HepG2 (cell line): ENCODE results near the gene PCDHGC5. TPM values are rescaled to one million over a fixed set of nuclear protein-coding genes. Genes with fewer than 3 reads are reported as not detected.

Source experiments
- ARNTL ChIP-seq: sonication (generic); formaldehyde crosslinking; IDR thresholded peaks from 2 replicates; pipeline ENCODE4 v1.4.0; 2020; ENCODE audit warnings: mild to moderate bottlenecking, missing genetic modification reagents
- ATF4 ChIP-seq, 2 experiments: fragments of 450-650 bp in 1 of 2; sonication (generic) in 1 of 2; formaldehyde crosslinking; IDR thresholded peaks; 2 replicates each; pipeline versions ENCODE4 v1.5.0 to v1.8.0; 2020 to 2022; ENCODE audit warnings: mild to moderate bottlenecking in 1 of 2, missing genetic modification reagents in 1 of 2
- CBX1 ChIP-seq: IDR thresholded peaks from one replicate; pipeline ENCODE4 v1.6.1; 2016; ENCODE audit warnings: antibody characterized with exemption, low read depth
- CENPBD1 ChIP-seq: sonication (generic); formaldehyde crosslinking; IDR thresholded peaks from 2 replicates; pipeline ENCODE4 v1.8.0; 2022; ENCODE audit warnings: missing genetic modification reagents, low read depth, mild to moderate bottlenecking, borderline replicate concordance
- ELF1 ChIP-seq: sonication (generic); formaldehyde crosslinking; IDR thresholded peaks from 2 replicates; pipeline ENCODE4 v1.4.0; 2020; ENCODE audit warnings: missing genetic modification reagents
- HCFC1 ChIP-seq: fragments of 150-350 bp; IDR thresholded peaks from 2 replicates; pipeline ENCODE4 v1.6.1; 2014; ENCODE audit warnings: low read depth, low read length
- HDAC6 ChIP-seq: fragments of 200-600 bp; sonication (generic); IDR thresholded peaks from 2 replicates; pipeline ENCODE4 v1.7.0; 2017; ENCODE audit warnings: mild to moderate bottlenecking, antibody characterized with exemption, low read length, low read depth
- HOXD1 ChIP-seq: sonication (generic); formaldehyde crosslinking; IDR thresholded peaks from 2 replicates; pipeline ENCODE4 v1.5.0; 2020; ENCODE audit warnings: missing genetic modification reagents
- ISX ChIP-seq: sonication (generic); formaldehyde crosslinking; conservative IDR thresholded peaks from 2 replicates; pipeline ENCODE4 v1.5.0; 2020; ENCODE audit warnings: missing genetic modification reagents
- MAF1 ChIP-seq: sonication (generic); formaldehyde crosslinking; IDR thresholded peaks from 2 replicates; pipeline ENCODE4 v1.5.0; 2020; ENCODE audit warnings: missing genetic modification reagents, borderline replicate concordance
- MTA1 ChIP-seq: sonication (generic); formaldehyde crosslinking; IDR thresholded peaks from 2 replicates; pipeline ENCODE4 v1.4.0; 2020; ENCODE audit warnings: missing genetic modification reagents, mild to moderate bottlenecking, borderline replicate concordance
- NFAT5 ChIP-seq: sonication (generic); formaldehyde crosslinking; IDR thresholded peaks from 2 replicates; pipeline ENCODE4 v1.4.0; 2020; ENCODE audit warnings: missing genetic modification reagents
- NFE2L1 ChIP-seq: sonication (generic); formaldehyde crosslinking; IDR thresholded peaks from 2 replicates; pipeline ENCODE4 v1.4.0; 2020; ENCODE audit warnings: missing genetic modification reagents, mild to moderate bottlenecking, borderline replicate concordance
- NFIB ChIP-seq: sonication (generic); formaldehyde crosslinking; IDR thresholded peaks from 2 replicates; pipeline ENCODE4 v1.9.0; 2021; ENCODE audit warnings: missing genetic modification reagents, mild to moderate bottlenecking, borderline replicate concordance
- SOX6 ChIP-seq, 2 experiments: fragments of 450-650 bp in 1 of 2; sonication (generic) in 1 of 2; formaldehyde crosslinking in 1 of 2; IDR thresholded peaks; 2 replicates each; pipeline versions ENCODE4 v1.4.0 to v1.6.1; 2017 to 2020; ENCODE audit warnings: antibody characterized with exemption in 1 of 2, mild to moderate bottlenecking in 1 of 2, missing genetic modification reagents in 1 of 2
- ZNF101 ChIP-seq: sonication (generic); formaldehyde crosslinking; IDR thresholded peaks from 2 replicates; pipeline ENCODE4 v1.4.0; 2020; ENCODE audit warnings: mild to moderate bottlenecking, low read depth, missing genetic modification reagents, borderline replicate concordance
- ZNF30 ChIP-seq: sonication (generic); formaldehyde crosslinking; IDR thresholded peaks from 2 replicates; pipeline ENCODE4 v1.5.0; 2020; ENCODE audit warnings: mild to moderate bottlenecking, missing genetic modification reagents
- ZNF501 ChIP-seq: sonication (generic); formaldehyde crosslinking; IDR thresholded peaks from 2 replicates; pipeline ENCODE4 v1.5.1; 2020; ENCODE audit warnings: mild to moderate bottlenecking, moderate library complexity, missing genetic modification reagents
- ZNF563 ChIP-seq: sonication (generic); formaldehyde crosslinking; IDR thresholded peaks from 2 replicates; pipeline ENCODE4 v1.8.0; 2022; ENCODE audit warnings: mild to moderate bottlenecking, moderate library complexity, missing genetic modification reagents
- ZNF577 ChIP-seq: sonication (generic); formaldehyde crosslinking; IDR thresholded peaks from 2 replicates; pipeline ENCODE4 v1.4.0; 2020; ENCODE audit warnings: mild to moderate bottlenecking, low read depth, missing genetic modification reagents, borderline replicate concordance
- ZNF614 ChIP-seq: IDR thresholded peaks from 2 replicates; pipeline ENCODE4 v1.6.1; 2018; ENCODE audit warnings: missing biosample characterization, missing genetic modification reagents, inconsistent platforms, borderline replicate concordance
- ZNF660 ChIP-seq: sonication (generic); formaldehyde crosslinking; IDR thresholded peaks from 2 replicates; pipeline ENCODE4 v1.5.1; 2020; ENCODE audit warnings: mild to moderate bottlenecking, low read depth, missing genetic modification reagents, borderline replicate concordance
- ZNF780A ChIP-seq: sonication (generic); formaldehyde crosslinking; IDR thresholded peaks from 2 replicates; pipeline ENCODE4 v1.8.0; 2022; ENCODE audit warnings: mild to moderate bottlenecking, missing genetic modification reagents, moderate library complexity
- polyA plus RNA-seq, 8 experiments: library from polyadenylated mRNA; depleted of rRNA in 3 of 8; stranded (reverse) in 7 of 8; unstranded in 1 of 8; fragments of >200 nt; fragmentation: Illumina TruSeq in 4 of 8; extraction: Trizol in 4 of 8; gene quantifications; 2 replicates each; pipeline versions ENCODE4 v1.2.1 to v1.2.3, GENCODE V29; 2011 to 2016; ENCODE audit warnings: low read depth in 4 of 8, missing spikeins in 1 of 8, mixed read lengths in 1 of 8; ENCODE audit not compliant: insufficient read depth in 1 of 8
- total RNA-seq, 5 experiments: library from RNA; depleted of rRNA; stranded (reverse); fragments of >200 nt; fragmentation: Illumina TruSeq; extraction: Trizol; gene quantifications; 2 replicates each; pipeline ENCODE4 v1.2.3, GENCODE V29; 2016; ENCODE audit warnings: low read depth in 1 of 5

The PCDHGC5 gene
- total and polyA plus RNA-seq, 2 of the 13 experiments (the other 11 are each of a cell fraction or from before 2014, with no cell fraction given): 0.03 TPM; not detected in 1

GRCh38 chr5:141524604-141525597 lies 36.0 kb downstream of the PCDHGC5 start (continued):
- TF ChIP-seq ZNF563 (CRISPR knock-in tag) (no peak), ATF4 (CRISPR knock-in tag; IDR thresholded peaks at IDR 0.05) (no peak), HOXD1 (no peak), ELF1 (CRISPR knock-in tag) (no peak), ZNF101 (CRISPR knock-in tag) (no peak), HDAC6 (no peak), MAF1 (CRISPR knock-in tag) (no peak), CENPBD1 (no peak), ZNF780A (no peak), NFIB (CRISPR knock-in tag) (no peak), ISX (CRISPR knock-in tag) (no peak), ZNF614 (CRISPR knock-in tag) (0 out of 2 replicates have a peak, but pooled peaks have one; percentile 28), ZNF660 (CRISPR knock-in tag) (no peak), ARNTL (CRISPR knock-in tag) (no peak), SOX6 (IDR thresholded peaks at IDR 0.05) (no peak), SOX6 (CRISPR knock-in tag; IDR thresholded peaks at IDR 0.05) (peak; percentile 52), NFE2L1 (CRISPR knock-in tag) (no peak), ZNF30 (CRISPR knock-in tag) (no peak), ZNF501 (peak; percentile 68), NFAT5 (CRISPR knock-in tag) (no peak), MTA1 (CRISPR knock-in tag) (no peak), CBX1 (no peak), HCFC1 (peak; percentile 35; the same call in 1 of the 2 replicates), ZNF577 (CRISPR knock-in tag) (no peak)
